Endothelial cell of umbilical vein (primary cell): Measurements from ENCODE around the gene ZBTB8A.

Source experiments
- EZH2 ChIP-seq: IDR thresholded peaks from 2 replicates; pipeline ENCODE4 v1.6.1; 2012; ENCODE audit warnings: borderline replicate concordance, low read depth, mild to moderate bottlenecking, moderate library complexity, low read length, inconsistent platforms; ENCODE audit not compliant: severe bottlenecking
- FOS ChIP-seq: IDR thresholded peaks from 2 replicates; pipeline ENCODE4 v1.6.1; 2011; ENCODE audit warnings: mild to moderate bottlenecking, low read length, moderate library complexity, borderline replicate concordance; ENCODE audit not compliant: insufficient read depth
- GATA2 ChIP-seq: IDR thresholded peaks from 2 replicates; pipeline ENCODE4 v1.7.0; 2011; ENCODE audit warnings: low read depth, mild to moderate bottlenecking, moderate library complexity, mixed read lengths, low read length; ENCODE audit not compliant: insufficient read length, insufficient read depth
- JUN ChIP-seq: IDR thresholded peaks from 2 replicates; pipeline ENCODE4 v1.6.1; 2011; ENCODE audit warnings: borderline replicate concordance, low read depth; ENCODE audit not compliant: insufficient read length, insufficient read depth
- MYC ChIP-seq: IDR thresholded peaks from one replicate; pipeline ENCODE4 v1.6.1; 2011; ENCODE audit warnings: mild to moderate bottlenecking, low read depth, low read length
- POLR2A ChIP-seq: IDR thresholded peaks from 2 replicates; pipeline ENCODE4 v1.6.1; 2012; ENCODE audit warnings: low read depth, mild to moderate bottlenecking, control low read depth, low read length
- POLR2AphosphoS5 ChIP-seq: IDR thresholded peaks from 2 replicates; pipeline ENCODE4 v1.6.1; 2012; ENCODE audit warnings: low read depth, mild to moderate bottlenecking, control low read depth, low read length, moderate library complexity; ENCODE audit not compliant: insufficient read depth
- TF ChIP-seq, protein P1 (sequence below), 2 donors: IDR thresholded peaks; 1 replicate in 1 of 2; 2 replicates in 1 of 2; pipeline ENCODE4 v1.5.1; 2011; ENCODE audit warnings: low read length in 2 of 2, mild to moderate bottlenecking in 2 of 2, moderate library complexity in 2 of 2, control low read depth in 1 of 2, inconsistent platforms in 1 of 2, low read depth in 1 of 2; ENCODE audit not compliant: insufficient read depth in 1 of 2; ENCODE audit errors: extremely low read depth in 1 of 2
- TF ChIP-seq, protein P2 (sequence below): IDR thresholded peaks from 2 replicates; pipeline ENCODE4 v1.6.1; 2011; ENCODE audit not compliant: insufficient read depth, insufficient read length

DNA sequence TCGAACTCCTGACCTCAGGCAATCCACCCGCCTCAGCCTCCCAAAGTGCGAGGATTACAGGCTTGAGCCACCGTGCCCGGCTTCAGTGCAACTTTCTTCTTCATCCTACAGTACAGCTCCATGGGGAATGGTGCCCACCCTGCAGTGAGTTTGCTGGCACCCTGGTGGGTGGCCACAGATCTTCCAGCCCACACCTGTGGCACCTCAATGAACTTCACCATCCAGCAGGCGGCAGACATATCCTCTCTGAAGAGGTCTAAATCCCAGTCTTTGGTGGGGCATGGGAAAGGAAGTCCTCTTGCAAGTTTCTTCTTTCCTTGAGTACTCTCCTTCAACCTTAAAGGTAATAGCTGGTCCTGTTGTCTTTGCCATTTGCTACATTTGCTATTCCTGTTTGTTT, 18.1 kb upstream of the ZBTB8A start:
- no peak for TF ChIP-seq POLR2A
- TF ChIP-seq, protein P1, sequence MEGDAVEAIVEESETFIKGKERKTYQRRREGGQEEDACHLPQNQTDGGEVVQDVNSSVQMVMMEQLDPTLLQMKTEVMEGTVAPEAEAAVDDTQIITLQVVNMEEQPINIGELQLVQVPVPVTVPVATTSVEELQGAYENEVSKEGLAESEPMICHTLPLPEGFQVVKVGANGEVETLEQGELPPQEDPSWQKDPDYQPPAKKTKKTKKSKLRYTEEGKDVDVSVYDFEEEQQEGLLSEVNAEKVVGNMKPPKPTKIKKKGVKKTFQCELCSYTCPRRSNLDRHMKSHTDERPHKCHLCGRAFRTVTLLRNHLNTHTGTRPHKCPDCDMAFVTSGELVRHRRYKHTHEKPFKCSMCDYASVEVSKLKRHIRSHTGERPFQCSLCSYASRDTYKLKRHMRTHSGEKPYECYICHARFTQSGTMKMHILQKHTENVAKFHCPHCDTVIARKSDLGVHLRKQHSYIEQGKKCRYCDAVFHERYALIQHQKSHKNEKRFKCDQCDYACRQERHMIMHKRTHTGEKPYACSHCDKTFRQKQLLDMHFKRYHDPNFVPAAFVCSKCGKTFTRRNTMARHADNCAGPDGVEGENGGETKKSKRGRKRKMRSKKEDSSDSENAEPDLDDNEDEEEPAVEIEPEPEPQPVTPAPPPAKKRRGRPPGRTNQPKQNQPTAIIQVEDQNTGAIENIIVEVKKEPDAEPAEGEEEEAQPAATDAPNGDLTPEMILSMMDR (IDR thresholded peaks at IDR 0.05; ENCODE audit: extremely low read depth in 1 of 2, insufficient read depth in 1 of 2, low read depth in 1 of 2, low read length in 2 of 2) = no peak
- TF ChIP-seq, protein P2, sequence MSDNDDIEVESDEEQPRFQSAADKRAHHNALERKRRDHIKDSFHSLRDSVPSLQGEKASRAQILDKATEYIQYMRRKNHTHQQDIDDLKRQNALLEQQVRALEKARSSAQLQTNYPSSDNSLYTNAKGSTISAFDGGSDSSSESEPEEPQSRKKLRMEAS = no peak
- TF ChIP-seq POLR2AphosphoS5 = no peak
- no peak for TF ChIP-seq JUN
- TF ChIP-seq EZH2 = no peak
- no peak for TF ChIP-seq FOS
- TF ChIP-seq GATA2 = no peak
- TF ChIP-seq MYC = no peak
